K562 (cell line): Measurements from ENCODE around the gene FUT6. TPM values are rescaled to one million over a fixed set of nuclear protein-coding genes. Genes with fewer than 3 reads are reported as not detected.

ENCODE experiments used
- ATAC-seq: fragments of 200-7000 bp; cut with Tn5 transposase; 3 replicates; pipeline ENCODE4 v1.9.1; 2020; ENCODE audit warnings: moderate library complexity
- BruUV-seq: library from RNA; stranded (reverse); fragments of 400-500 nt; replicated peaks from 2 replicates; lab custom pipeline; 2021; lab: Mats Ljungman, UMichigan
- CTCF ChIA-PET: fragments of 300-600 bp; formaldehyde crosslinking; extraction: SDS; loops from one replicate; lab custom pipeline; 2021; ENCODE audit warnings: low intra/inter-chr PET ratio; lab: Yijun Ruan, JAX
- POLR2A ChIA-PET: fragments of 300-600, 350-650 bp; sonication (Branson Sonifier 250); formaldehyde crosslinking; extraction: SDS; loops from one replicate; lab custom pipeline; 2021; ENCODE audit warnings: antibody characterized with exemption, inconsistent platforms; lab: Yijun Ruan, JAX
- DNase-seq, 4 experiments: peaks; one replicate each; pipeline versions ENCODE4 v3.0.0 to v3.0.0-alpha.2; 2011 to 2018; ENCODE audit warnings: low spot score in 3 of 4, mixed read lengths in 3 of 4; ENCODE audit errors: extremely low read depth in 1 of 4
- FAIRE-seq: peaks from 2 replicates; lab custom pipeline; 2011; peaks lifted over from hg19 to GRCh38; lab: Jason Lieb, UNC
- H2AFZ ChIP-seq: 2 replicates; pipeline ENCODE4 v1.6.0; 2011; ENCODE audit warnings: low read depth, low read length, control low read depth, inconsistent platforms
- H3K27ac ChIP-seq: fragments of 200-600 bp; 3 replicates; pipeline ENCODE4 v1.8.0; 2011; ENCODE audit warnings: low read depth, mild to moderate bottlenecking, control low read depth, inconsistent platforms, low read length, moderate library complexity, mixed read lengths; ENCODE audit errors: extremely low read depth
- H3K27me3 ChIP-seq, 2 experiments: fragments of 300-600 bp in 1 of 2; 2 replicates in 1 of 2; 3 replicates in 1 of 2; pipeline versions ENCODE4 v1.6.0 to v1.8.0; 2011; ENCODE audit warnings: inconsistent platforms in 2 of 2, low read length in 2 of 2, mild to moderate bottlenecking in 1 of 2, mixed read lengths in 1 of 2, moderate library complexity in 1 of 2; ENCODE audit not compliant: control insufficient read depth in 2 of 2, insufficient read depth in 2 of 2
- H3K36me3 ChIP-seq: fragments of 300-600 bp; 3 replicates; pipeline ENCODE4 v1.8.0; 2011; ENCODE audit warnings: mild to moderate bottlenecking, low read length, inconsistent platforms; ENCODE audit not compliant: control insufficient read depth, insufficient read depth
- H3K4me1 ChIP-seq, 2 experiments: fragments of 200-600 bp in 1 of 2; replicated peaks in 1 of 2; 2 replicates in 1 of 2; 3 replicates in 1 of 2; pipeline versions ENCODE4 v1.5.1 to v1.8.0; 2011; ENCODE audit warnings: inconsistent platforms in 2 of 2, low read length in 2 of 2, mild to moderate bottlenecking in 1 of 2, mixed read lengths in 1 of 2, moderate library complexity in 1 of 2; ENCODE audit not compliant: control insufficient read depth in 2 of 2, insufficient read depth in 2 of 2
- H3K4me2 ChIP-seq: 2 replicates; pipeline ENCODE4 v1.6.1; 2011; ENCODE audit warnings: low read length, control low read depth, inconsistent platforms, mixed read lengths; ENCODE audit not compliant: insufficient read depth
- H3K4me3 ChIP-seq: fragments of 200-600 bp; sonication (generic), shearing (Covaris generic); 2 replicates; pipeline ENCODE4 v1.5.1; 2016; ENCODE audit warnings: control low read depth, inconsistent platforms
- H3K79me2 ChIP-seq: fragments of 200-600 bp; 3 replicates; pipeline ENCODE4 v1.8.0; 2011; ENCODE audit warnings: low read length, inconsistent platforms; ENCODE audit not compliant: control insufficient read depth, insufficient read depth
- H3K9ac ChIP-seq, 2 experiments: 2 replicates each; pipeline versions ENCODE4 v1.6.0 to v1.6.1; 2011; ENCODE audit warnings: low read depth in 2 of 2, low read length in 2 of 2, control low read depth in 1 of 2, inconsistent platforms in 1 of 2, mild to moderate bottlenecking in 1 of 2, mixed read lengths in 1 of 2; ENCODE audit not compliant: insufficient read depth in 1 of 2
- H3K9me1 ChIP-seq: one replicate; pipeline ENCODE4 v1.6.0; 2011; ENCODE audit warnings: inconsistent platforms, mild to moderate bottlenecking, low read length, moderate library complexity; ENCODE audit not compliant: control insufficient read depth, insufficient read depth
- H3K9me3 ChIP-seq: replicated peaks from 2 replicates; pipeline ENCODE4 v1.5.1; 2011; ENCODE audit warnings: low read depth, low read length, inconsistent platforms; ENCODE audit not compliant: control insufficient read depth, insufficient read depth
- H4K20me1 ChIP-seq: replicated peaks from 2 replicates; pipeline ENCODE4 v1.6.1; 2011; ENCODE audit warnings: low read length, inconsistent platforms, mixed read lengths; ENCODE audit not compliant: control insufficient read depth, insufficient read depth
- BCOR ChIP-seq: fragments of 450-650 bp; IDR thresholded peaks from 2 replicates; pipeline ENCODE4 v1.6.1; 2016
- CEBPZ ChIP-seq: fragments of 150-350 bp; IDR thresholded peaks from 2 replicates; pipeline ENCODE4 v1.6.1; 2014; ENCODE audit warnings: low read depth, mild to moderate bottlenecking, low read length, borderline replicate concordance
- EP300 ChIP-seq: IDR thresholded peaks from 2 replicates; pipeline ENCODE4 v1.6.1; 2012; ENCODE audit warnings: low read length, improper control_type of control experiment
- HINFP ChIP-seq: fragments of 450-650 bp; conservative IDR thresholded peaks from 2 replicates; pipeline ENCODE4 v1.6.1; 2016; ENCODE audit warnings: missing genetic modification characterization, low read depth, mild to moderate bottlenecking, control low read depth, missing compliant biosample characterization
- KDM5B ChIP-seq: fragments of 200-600 bp; sonication (generic); IDR thresholded peaks from 2 replicates; pipeline ENCODE4 v1.6.1; 2012; ENCODE audit warnings: low read depth, mild to moderate bottlenecking, moderate library complexity, low read length, control low read depth, inconsistent platforms; ENCODE audit not compliant: insufficient replicate concordance
- RBM25 ChIP-seq: fragments of 200-400 bp; formaldehyde crosslinking; IDR thresholded peaks from 2 replicates; pipeline ENCODE4 v1.6.1; 2018; ENCODE audit warnings: low read length, low read depth, moderate library complexity; ENCODE audit not compliant: severe bottlenecking
- SIN3B ChIP-seq: fragments of 450-650 bp; IDR thresholded peaks from 2 replicates; pipeline ENCODE4 v1.6.1; 2017; ENCODE audit warnings: low read depth, mild to moderate bottlenecking, moderate library complexity
- ZFP36 ChIP-seq: fragments of 150-350 bp; IDR thresholded peaks from 2 replicates; pipeline ENCODE4 v1.6.1; 2018; ENCODE audit warnings: low read length, low read depth; ENCODE audit not compliant: partially characterized antibody
- WGBS: fragments of 100-300 bp; shearing (Covaris generic); methylation state at CpG from one replicate; pipeline ENCODE4 v1.1.6; 2016; ENCODE audit warnings: low coverage, mixed read lengths; ENCODE audit not compliant: insufficient coverage; ENCODE audit errors: missing lambda C conversion rate; 5-methylcytosine and 5-hydroxymethylcytosine counted together
- in situ Hi-C: fragments of 300-500 bp; cut with MboI; formaldehyde crosslinking; loops from 4 replicates; pipeline ENCODE4 v1.15.0; 2018; ENCODE audit warnings: inconsistent platforms, mixed read lengths
- intact Hi-C: fragments of 100-400 bp; cut with micrococcal nuclease; formaldehyde crosslinking; loops from 2 replicates; pipeline ENCODE4 v1.14.2; 2022
- polyA plus RNA-seq, 8 experiments: library from polyadenylated mRNA; depleted of rRNA in 4 of 8; stranded (reverse) in 5 of 8; unstranded in 3 of 8; fragments of >200 nt; fragmentation: Nextera tagmentation in 2 of 8; fragmentation: Illumina TruSeq in 1 of 8; extraction: Ambion mirVana in 2 of 8; extraction: Trizol in 1 of 8; gene quantifications; 2 replicates each; pipeline versions ENCODE4 v1.2.1 to v1.2.3, GENCODE V29; 2011 to 2014; ENCODE audit warnings: inconsistent platforms in 1 of 8, missing spikeins in 1 of 8
- total RNA-seq, 7 experiments: library from RNA; depleted of rRNA in 6 of 7; stranded (reverse); fragments of >200 nt in 6 of 7; fragmentation: Illumina TruSeq in 2 of 7; extraction: Trizol in 2 of 7; gene quantifications; 2 replicates each; pipeline versions ENCODE4 v1.2.1 to v1.2.3, GENCODE V29; 2011 to 2021; ENCODE audit warnings: low replicate concordance in 1 of 7
- TF ChIP-seq, protein P1 (sequence below): sonication (generic); formaldehyde crosslinking; IDR thresholded peaks from 2 replicates; pipeline ENCODE4 v1.8.0; 2023; ENCODE audit warnings: mild to moderate bottlenecking, missing genetic modification reagents
- TF ChIP-seq, protein P2 (sequence below): fragments of 450-650 bp; IDR thresholded peaks from 2 replicates; pipeline ENCODE4 v1.6.1; 2017; ENCODE audit warnings: mild to moderate bottlenecking, moderate library complexity

Gene FUT6
- total and polyA plus RNA-seq, 9 of the 15 experiments (the other 6 are each of a cell fraction or from before 2014, with no cell fraction given) = 0.04 TPM; not detected in 8

- H3K9me1 ChIP-seq = no peaks in the 10 kb centered on the region
These were observed 24.7 kb upstream of the FUT6 start for GRCh38 chr19:5864013-5864720.

More at GRCh38 chr19:5864013-5864720, 24.7 kb upstream of the FUT6 start:
- POLR2A ChIA-PET = no interaction called here
- no peaks in the 10 kb centered on the region for H3K9me3 ChIP-seq
- ATAC-seq = no peak
- CTCF ChIA-PET = no interaction called here
- 34% methylated on average over 9 of the region's 9 CpGs for WGBS
- TF ChIP-seq ZFP36 (peak; percentile 50), EP300 (peak; percentile 31; the same call in 1 of the 2 replicates), CEBPZ (no peak), SIN3B (no peak), BCOR (peak; percentile 53), HINFP (no peak), RBM25 (peak; percentile 11), KDM5B (no peak)
- TF ChIP-seq, protein P1, sequence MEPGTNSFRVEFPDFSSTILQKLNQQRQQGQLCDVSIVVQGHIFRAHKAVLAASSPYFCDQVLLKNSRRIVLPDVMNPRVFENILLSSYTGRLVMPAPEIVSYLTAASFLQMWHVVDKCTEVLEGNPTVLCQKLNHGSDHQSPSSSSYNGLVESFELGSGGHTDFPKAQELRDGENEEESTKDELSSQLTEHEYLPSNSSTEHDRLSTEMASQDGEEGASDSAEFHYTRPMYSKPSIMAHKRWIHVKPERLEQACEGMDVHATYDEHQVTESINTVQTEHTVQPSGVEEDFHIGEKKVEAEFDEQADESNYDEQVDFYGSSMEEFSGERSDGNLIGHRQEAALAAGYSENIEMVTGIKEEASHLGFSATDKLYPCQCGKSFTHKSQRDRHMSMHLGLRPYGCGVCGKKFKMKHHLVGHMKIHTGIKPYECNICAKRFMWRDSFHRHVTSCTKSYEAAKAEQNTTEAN = no peak
- TF ChIP-seq, protein P2, sequence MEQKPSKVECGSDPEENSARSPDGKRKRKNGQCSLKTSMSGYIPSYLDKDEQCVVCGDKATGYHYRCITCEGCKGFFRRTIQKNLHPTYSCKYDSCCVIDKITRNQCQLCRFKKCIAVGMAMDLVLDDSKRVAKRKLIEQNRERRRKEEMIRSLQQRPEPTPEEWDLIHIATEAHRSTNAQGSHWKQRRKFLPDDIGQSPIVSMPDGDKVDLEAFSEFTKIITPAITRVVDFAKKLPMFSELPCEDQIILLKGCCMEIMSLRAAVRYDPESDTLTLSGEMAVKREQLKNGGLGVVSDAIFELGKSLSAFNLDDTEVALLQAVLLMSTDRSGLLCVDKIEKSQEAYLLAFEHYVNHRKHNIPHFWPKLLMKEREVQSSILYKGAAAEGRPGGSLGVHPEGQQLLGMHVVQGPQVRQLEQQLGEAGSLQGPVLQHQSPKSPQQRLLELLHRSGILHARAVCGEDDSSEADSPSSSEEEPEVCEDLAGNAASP = no peak
- DNase-seq = peak in 1 of 4 experiments; percentile 2
- H3K9ac ChIP-seq = peak overlapping the region in 1 of 2 experiments; percentile 46; a peak in 2 of 4 replicates
- intact Hi-C loops (no loop called here), in situ Hi-C loops (no loop called here)
- no TSS peak for BruUV-seq
- H3K4me2 ChIP-seq = no peak overlapping the region
- peaks cover 2 to 22% of the 10 kb centered on the region in 2 experiments; a peak in 2 of 5 replicates for H3K27me3 ChIP-seq
- FAIRE-seq = no peak
- peaks cover 3% of the 10 kb centered on the region; the same call in 1 of the 2 replicates for H4K20me1 ChIP-seq
- no peaks in the 10 kb centered on the region for H3K79me2 ChIP-seq
- no peak overlapping the region for H3K4me3 ChIP-seq
- no peak overlapping the region for H2AFZ ChIP-seq
- no peak overlapping the region for H3K27ac ChIP-seq
- H3K4me1 ChIP-seq = peaks cover 0 to 23% of the 10 kb centered on the region in 2 experiments; a peak in 2 of 5 replicates
- no peaks in the 10 kb centered on the region for H3K36me3 ChIP-seq
